GM18505 (cell line): Measurements from ENCODE around the gene MRGPRF.

Source experiments
- ATAC-seq: cut with Tn5 transposase; IDR thresholded peaks from one replicate; pipeline ENCODE4 v1.9.1; 2021; ENCODE audit not compliant: unreplicated experiment
- POLR2A ChIP-seq: IDR thresholded peaks from 4 replicates; pipeline ENCODE4 v1.6.1; 2011; ENCODE audit warnings: borderline replicate concordance; ENCODE audit not compliant: insufficient read depth, insufficient read length; ENCODE audit errors: extremely low read depth

Gene MRGPRF

DNA sequence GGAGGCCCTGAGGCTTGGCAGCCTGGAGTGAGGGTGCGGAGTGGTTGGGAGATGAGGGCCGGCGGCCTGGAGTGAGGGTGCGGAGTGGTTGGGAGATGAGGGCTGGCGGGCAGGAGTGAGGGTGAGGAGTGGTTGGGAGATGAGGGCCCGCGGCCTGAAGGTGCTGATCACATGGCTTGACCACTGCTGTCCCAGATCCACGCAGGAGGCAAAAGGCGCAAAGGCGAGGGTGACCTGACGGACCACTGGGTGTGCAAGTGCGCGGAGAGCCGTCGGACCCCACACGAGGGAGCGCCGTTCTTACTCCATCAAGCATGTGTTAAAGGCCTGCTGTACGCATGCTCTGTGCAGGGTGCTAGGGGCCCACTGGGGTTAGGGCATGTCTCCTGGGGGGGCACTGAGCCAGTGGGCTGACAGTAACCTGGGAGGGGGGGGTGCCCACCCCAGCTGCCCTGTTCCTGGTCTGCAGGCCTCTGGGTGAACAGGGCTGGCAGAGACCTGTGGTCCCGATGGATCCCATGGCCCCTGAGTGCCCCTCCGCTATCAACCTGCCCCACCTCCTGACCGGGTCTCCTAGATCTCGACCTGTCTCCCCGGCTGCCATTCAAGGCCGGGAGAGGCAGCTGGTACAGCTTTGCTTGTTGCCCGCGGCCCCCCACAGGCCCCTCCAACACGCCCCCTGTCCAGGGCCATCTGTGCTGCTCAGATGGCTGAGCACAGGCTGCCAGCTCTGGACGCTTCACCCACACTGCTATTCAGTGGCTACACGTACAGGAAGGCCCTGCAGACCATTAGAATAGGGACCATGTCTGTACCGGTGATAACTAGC lies 53.4 kb downstream of the MRGPRF start:
- ATAC-seq, result no peak
- TF ChIP-seq POLR2A, result no peak

DNA sequence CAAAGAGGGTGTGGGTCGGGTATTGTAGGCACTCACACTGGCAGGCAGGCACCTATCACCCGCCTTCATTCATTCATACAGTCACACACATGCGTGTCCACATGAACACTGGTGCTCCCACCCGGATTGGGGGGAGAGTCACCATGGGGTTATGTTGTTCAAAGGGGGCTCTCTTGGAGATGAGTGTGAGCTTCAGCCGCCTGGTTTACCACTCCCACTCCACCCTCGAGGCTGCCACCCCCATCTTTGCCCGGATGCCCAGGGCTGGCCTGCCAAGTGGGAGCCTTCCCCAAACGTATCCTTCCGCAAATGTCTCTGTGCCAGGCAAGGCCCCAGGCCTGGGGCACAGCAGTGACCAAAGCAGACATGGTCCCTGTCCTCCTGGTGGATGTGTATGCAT lies 54.8 kb downstream of the MRGPRF start:
- ATAC-seq, result no peak
- no peak for TF ChIP-seq POLR2A

DNA sequence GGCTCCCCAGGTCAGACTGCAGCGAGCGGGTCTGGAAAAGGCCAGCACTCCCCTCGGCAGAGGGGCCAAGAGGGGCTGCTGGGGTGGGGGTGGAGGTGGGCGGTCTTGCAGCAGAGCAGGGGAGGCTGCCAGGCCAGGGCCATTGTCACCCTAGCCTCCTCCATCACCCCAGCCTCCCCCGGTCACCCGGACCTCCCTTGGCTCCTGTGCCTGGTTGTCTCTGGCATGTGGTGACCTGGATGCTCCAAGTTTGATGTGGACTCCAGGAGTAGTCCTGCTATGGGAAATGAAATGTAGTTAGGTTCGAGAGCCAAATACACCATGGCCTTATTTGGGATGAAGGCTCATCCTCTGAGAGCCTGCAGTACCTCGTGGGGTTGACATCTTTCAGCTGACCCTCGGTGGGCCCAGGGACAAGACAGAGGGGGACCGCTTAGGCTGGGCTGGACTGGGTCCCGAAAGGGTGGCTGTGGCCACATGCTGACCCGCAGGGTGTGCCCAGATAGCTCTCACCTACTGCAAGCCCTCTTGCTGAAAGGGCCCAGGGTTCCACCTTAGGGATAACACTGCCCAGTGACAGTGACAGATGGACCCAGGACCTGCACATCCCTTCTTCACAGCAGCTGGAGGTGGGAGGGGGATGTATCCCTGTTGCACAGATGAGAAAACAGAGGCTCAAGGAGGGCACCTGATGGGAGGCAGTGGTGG lies 56.3 kb downstream of the MRGPRF start:
- no peak for ATAC-seq
- no peak for TF ChIP-seq POLR2A

DNA sequence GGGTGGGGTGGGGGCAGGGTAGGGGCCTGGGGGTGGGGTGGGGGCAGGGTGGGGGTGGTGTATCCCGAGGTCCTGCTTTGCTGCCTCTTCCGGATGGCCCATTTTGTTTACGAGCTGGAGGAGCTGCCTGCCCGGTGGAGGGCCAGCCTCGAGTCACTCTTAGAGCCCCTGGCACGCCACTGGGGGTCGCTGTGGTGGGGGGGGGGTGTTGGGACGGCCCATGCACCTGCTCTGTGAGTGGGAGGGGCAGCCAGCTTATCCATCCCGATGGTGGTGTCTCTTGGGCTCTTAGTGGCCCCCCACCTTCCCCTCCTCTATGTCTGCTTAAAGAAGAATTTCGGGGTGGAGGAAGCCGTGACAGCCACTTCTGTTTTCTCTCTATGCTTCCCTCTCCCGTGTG lies 56.9 kb downstream of the MRGPRF start:
- no peak for ATAC-seq

DNA sequence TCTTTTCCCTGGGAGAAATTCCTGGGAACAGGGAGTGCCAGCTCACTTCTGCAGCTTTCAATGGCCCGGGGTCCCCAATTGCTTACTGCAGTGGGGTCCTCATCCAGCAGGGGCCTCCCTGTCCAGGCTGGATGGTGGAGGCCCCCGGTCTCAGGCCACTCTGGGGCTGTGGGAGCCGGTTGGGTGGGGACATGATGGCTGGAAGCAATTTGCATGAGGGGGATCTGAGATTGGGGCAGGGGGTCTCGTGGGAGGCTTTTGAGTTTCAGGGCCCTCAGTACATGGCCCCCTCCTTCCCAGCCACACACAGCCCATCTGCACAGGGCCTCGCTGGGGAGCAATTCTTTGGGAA lies 57.5 kb downstream of the MRGPRF start:
- no peak for TF ChIP-seq POLR2A
- no peak for ATAC-seq

More for the DNA sequence above, 56.9 kb downstream of the MRGPRF start:
- no peak for TF ChIP-seq POLR2A

DNA sequence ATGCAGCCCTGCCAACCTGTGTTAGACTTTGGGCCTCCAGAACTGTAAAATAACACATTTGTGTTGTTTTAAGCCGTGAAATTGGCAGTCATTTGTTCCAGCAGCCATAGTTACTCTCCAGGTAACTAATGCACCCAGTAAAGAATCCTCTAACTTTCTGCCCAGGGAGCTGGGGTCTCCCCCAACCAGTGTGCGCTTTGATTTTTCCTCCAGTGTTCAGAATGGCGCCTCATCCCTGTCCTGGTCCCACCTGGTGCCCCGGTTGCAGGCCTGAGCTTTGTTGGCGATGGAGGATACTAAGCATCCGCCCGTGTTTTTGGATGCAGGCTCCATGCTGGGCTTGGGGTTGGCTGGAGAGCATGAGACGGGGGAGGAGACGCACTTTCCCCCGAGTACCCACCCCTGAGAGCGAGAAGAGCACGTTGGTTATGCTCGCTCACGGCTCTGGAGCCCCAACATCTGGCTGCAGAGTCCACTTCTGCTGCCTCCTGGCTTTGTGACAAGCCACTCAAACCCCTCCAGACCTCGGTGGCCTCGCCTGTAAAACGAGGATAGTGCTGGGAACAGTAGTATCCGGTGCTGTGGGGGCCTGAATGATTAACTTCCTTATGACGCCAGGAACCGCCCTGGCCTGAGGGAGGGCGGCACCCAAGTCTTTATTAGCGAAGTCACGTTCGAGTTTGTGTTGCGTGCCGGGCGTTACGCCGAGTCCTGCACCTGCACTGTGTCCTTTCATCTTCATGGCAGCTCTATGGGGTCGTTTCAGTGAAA lies 58.0 kb downstream of the MRGPRF start:
- no peak for ATAC-seq
- no peak for TF ChIP-seq POLR2A
